GM19351 (cell line): ENCODE results near the gene VGLL4.
A peak's percentile ranks its signal among the peaks of the same experiment; 100 is the strongest.

Experiments
- ATAC-seq: cut with Tn5 transposase; IDR thresholded peaks from one replicate; pipeline ENCODE4 v1.9.1; 2021; ENCODE audit warnings: mild to moderate bottlenecking, moderate library complexity; ENCODE audit not compliant: unreplicated experiment

VGLL4 gene

GRCh38 chr3:11653298-11654055, 9.8 kb upstream of the VGLL4 start:
- ATAC-seq: no peak

GRCh38 chr3:11651900-11652299, 8.2 kb upstream of the VGLL4 start:
- ATAC-seq: no peak

GRCh38 chr3:11651477-11651876, 7.8 kb upstream of the VGLL4 start:
- ATAC-seq: no peak

GRCh38 chr3:11650391-11650790, 6.7 kb upstream of the VGLL4 start:
- ATAC-seq: no peak

GRCh38 chr3:11648735-11649134, 5.0 kb upstream of the VGLL4 start:
- ATAC-seq: no peak

- peak; percentile 17 for ATAC-seq
Measured at GRCh38 chr3:11643201-11643603, 513 bp downstream of the VGLL4 start.

- ATAC-seq: peak; percentile 56
Measured at GRCh38 chr3:11642431-11643191, 1.1 kb downstream of the VGLL4 start.

GRCh38 chr3:11641683-11642430, 1.9 kb downstream of the VGLL4 start:
- ATAC-seq: peak; percentile 33

- no peak for ATAC-seq
Measured at GRCh38 chr3:11641316-11641682, 2.4 kb downstream of the VGLL4 start.

- ATAC-seq: no peak
Measured at GRCh38 chr3:11640009-11640673, 3.6 kb downstream of the VGLL4 start.

GRCh38 chr3:11638495-11639358, 5.0 kb downstream of the VGLL4 start:
- ATAC-seq: no peak

- no peak for ATAC-seq
Measured at GRCh38 chr3:11637901-11638458, 5.7 kb downstream of the VGLL4 start.

GRCh38 chr3:11636394-11636770, 7.3 kb downstream of the VGLL4 start:
- ATAC-seq: no peak

- ATAC-seq: no peak
Measured at GRCh38 chr3:11635680-11636393, 7.9 kb downstream of the VGLL4 start.

GRCh38 chr3:11634974-11635612, 8.6 kb downstream of the VGLL4 start:
- no peak for ATAC-seq

GRCh38 chr3:11634081-11634635, 9.6 kb downstream of the VGLL4 start:
- no peak for ATAC-seq

- ATAC-seq: no peak
Measured at GRCh38 chr3:11632966-11633365, 10.7 kb downstream of the VGLL4 start.

- ATAC-seq: no peak
Measured at GRCh38 chr3:11632564-11632963, 11.2 kb downstream of the VGLL4 start.
